GM12875 (cell line): Measurements from ENCODE around the gene ACTL6B.
"Not testable (repeated sequence)": the region's sequence is repeated elsewhere in the genome, so short reads cannot be mapped to it uniquely, and the experiment has no call there.

Experiments
- H3K4me3 ChIP-seq: one replicate; pipeline ENCODE4 v1.5.1; 2011; ENCODE audit warnings: low read depth, low read length, control low read depth
- CTCF ChIP-seq: IDR thresholded peaks from 2 replicates; pipeline ENCODE4 v1.5.1; 2011; ENCODE audit warnings: low read depth, mild to moderate bottlenecking, control low read depth, inconsistent platforms, low read length, moderate library complexity, borderline replicate concordance; ENCODE audit not compliant: insufficient read depth

Gene ACTL6B

GRCh38 chr7:100665168-100665726 lies 9.0 kb upstream of the ACTL6B start:
- TF ChIP-seq CTCF = no peak
- H3K4me3 ChIP-seq = no peak overlapping the region

GRCh38 chr7:100662194-100662776 lies 6.0 kb upstream of the ACTL6B start:
- not testable (repeated sequence) for H3K4me3 ChIP-seq

GRCh38 chr7:100654908-100655831 lies 1.1 kb downstream of the ACTL6B start:
- H3K4me3 ChIP-seq = no peak overlapping the region
- TF ChIP-seq CTCF = no peak

- no peak overlapping the region for H3K4me3 ChIP-seq
- no peak for TF ChIP-seq CTCF
Measured at GRCh38 chr7:100649826-100650565, 6.3 kb downstream of the ACTL6B start.

- no peak overlapping the region for H3K4me3 ChIP-seq
- TF ChIP-seq CTCF = no peak
Measured at GRCh38 chr7:100642534-100642907, 13.7 kb downstream of the ACTL6B start.

GRCh38 chr7:100641860-100642533 lies 14.3 kb downstream of the ACTL6B start:
- H3K4me3 ChIP-seq = no peak overlapping the region
- no peak for TF ChIP-seq CTCF

- TF ChIP-seq CTCF = no peak
- no peak within 1 kb of the TSS for H3K4me3 ChIP-seq
Measured at GRCh38 chr7:100641463-100641859, 14.8 kb downstream of the ACTL6B start, which contains the start of gene TFR2. TSS of gene TFR2 (minus strand) at chr7:100641552. CDS start at chr7:100641509, 43 bp downstream.
